ENCODE measurements around the gene ITIH2.
"Not testable (repeated sequence)": the region's sequence is repeated elsewhere in the genome, so short reads cannot be mapped to it uniquely, and the experiment has no call there.

The ITIH2 gene

DNA sequence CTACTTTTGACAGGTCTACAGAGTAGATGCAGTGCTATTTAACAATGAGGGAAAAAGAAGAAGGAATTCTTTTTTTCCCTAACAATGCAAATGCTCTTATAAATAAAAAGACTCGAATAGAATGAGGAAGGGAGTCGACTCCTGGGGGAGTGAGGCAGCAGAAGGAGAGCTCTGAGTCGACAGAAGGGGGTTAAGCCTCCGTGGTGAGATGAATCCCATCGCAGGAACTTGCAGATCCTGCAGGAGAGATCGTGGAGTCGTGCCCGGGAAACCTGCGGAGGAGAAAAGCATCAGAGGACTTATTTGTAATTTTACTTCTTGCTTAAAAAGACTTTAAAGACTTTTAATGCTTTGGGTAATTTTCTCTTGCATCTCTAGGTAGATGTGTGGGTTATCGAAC lies 17.4 kb downstream of the ITIH2 start:
- TF ChIP-seq, protein P1, sequence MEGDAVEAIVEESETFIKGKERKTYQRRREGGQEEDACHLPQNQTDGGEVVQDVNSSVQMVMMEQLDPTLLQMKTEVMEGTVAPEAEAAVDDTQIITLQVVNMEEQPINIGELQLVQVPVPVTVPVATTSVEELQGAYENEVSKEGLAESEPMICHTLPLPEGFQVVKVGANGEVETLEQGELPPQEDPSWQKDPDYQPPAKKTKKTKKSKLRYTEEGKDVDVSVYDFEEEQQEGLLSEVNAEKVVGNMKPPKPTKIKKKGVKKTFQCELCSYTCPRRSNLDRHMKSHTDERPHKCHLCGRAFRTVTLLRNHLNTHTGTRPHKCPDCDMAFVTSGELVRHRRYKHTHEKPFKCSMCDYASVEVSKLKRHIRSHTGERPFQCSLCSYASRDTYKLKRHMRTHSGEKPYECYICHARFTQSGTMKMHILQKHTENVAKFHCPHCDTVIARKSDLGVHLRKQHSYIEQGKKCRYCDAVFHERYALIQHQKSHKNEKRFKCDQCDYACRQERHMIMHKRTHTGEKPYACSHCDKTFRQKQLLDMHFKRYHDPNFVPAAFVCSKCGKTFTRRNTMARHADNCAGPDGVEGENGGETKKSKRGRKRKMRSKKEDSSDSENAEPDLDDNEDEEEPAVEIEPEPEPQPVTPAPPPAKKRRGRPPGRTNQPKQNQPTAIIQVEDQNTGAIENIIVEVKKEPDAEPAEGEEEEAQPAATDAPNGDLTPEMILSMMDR (IDR thresholded peaks at IDR 0.05; ENCODE audit: low read depth, low read length, missing control alignments) = no peak
- no peaks in the 10 kb centered on the region for H3K36me3 ChIP-seq (replicated peaks)
- no peak overlapping the region for H3K27ac ChIP-seq
- H3K27me3 ChIP-seq (replicated peaks) = no peaks in the 10 kb centered on the region
- DNase-seq = no peak
- H3K4me3 ChIP-seq (ENCODE audit: low read depth, low read length) = no peak overlapping the region
- in situ Hi-C loops (cut with HindIII; ENCODE audit: low pct_ligation_motif_present, low sequenced_read_pairs) = no loop called here

DNA sequence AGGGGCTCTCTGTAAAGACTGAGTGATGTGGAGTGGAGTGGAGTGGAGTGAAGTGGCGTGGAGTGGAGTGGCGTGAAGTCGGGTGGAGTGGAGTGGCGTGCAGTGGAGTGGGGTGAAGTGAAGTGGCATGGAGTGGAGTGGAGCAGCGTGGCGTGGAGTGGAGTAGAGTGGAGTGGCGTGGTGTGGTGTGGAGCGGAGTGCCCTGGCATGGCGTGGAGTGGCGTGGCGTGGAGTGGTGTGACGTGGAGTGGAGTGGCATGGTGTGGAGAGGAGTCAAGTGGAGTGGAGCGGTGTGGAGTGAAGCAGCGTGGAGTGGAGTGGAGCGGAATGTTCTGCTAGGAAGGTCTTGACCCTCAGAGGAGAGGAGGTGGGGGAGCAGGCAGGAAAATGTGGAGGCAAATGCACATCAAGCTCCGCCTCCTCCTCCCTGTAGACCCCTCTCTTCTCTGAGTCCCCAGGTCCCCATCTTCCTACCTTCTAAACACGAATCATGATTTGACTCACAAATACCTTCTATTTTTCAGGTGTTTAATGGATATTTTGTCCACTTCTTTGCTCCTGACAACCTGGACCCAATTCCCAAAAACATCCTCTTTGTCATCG lies 19.9 kb downstream of the ITIH2 start:
- H3K4me3 ChIP-seq (ENCODE audit: low read depth, low read length) = no peak overlapping the region
- no peaks in the 10 kb centered on the region for H3K36me3 ChIP-seq (replicated peaks)
- H3K27ac ChIP-seq = no peak overlapping the region
- in situ Hi-C loops (cut with HindIII; ENCODE audit: low pct_ligation_motif_present, low sequenced_read_pairs) = no loop called here
- TF ChIP-seq, protein P1 (IDR thresholded peaks at IDR 0.05; ENCODE audit: low read depth, low read length, missing control alignments) = no peak
- DNase-seq = no peak
- no peaks in the 10 kb centered on the region for H3K27me3 ChIP-seq (replicated peaks)

DNA sequence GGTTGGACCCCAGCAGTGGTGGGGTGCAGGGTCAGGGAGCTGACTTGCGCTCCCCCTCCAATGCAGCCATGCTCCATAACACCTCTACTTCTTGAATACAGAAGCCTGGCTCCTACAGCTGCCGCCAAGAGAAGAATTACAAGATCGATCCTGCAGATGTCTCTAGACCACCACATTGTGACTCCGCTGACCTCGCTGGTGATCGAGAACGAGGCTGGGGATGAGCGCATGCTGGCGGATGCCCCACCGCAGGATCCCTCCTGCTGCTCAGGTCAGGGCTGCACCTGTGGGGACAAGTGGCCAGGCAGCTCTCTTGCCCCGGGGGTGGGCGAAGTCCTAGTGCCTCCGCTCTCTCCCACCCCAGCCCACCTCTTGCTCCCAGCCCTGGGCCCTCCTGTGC lies 31.7 kb downstream of the ITIH2 start:
- no peak for DNase-seq
- TF ChIP-seq, protein P1 (IDR thresholded peaks at IDR 0.05; ENCODE audit: low read depth, low read length, missing control alignments) = no peak
- in situ Hi-C loops (cut with HindIII; ENCODE audit: low pct_ligation_motif_present, low sequenced_read_pairs) = no loop called here
- no peak overlapping the region for H3K27ac ChIP-seq
- H3K36me3 ChIP-seq (replicated peaks) = no peaks in the 10 kb centered on the region
- H3K4me3 ChIP-seq (ENCODE audit: low read depth, low read length) = no peak overlapping the region
- H3K27me3 ChIP-seq (replicated peaks) = no peaks in the 10 kb centered on the region

DNA sequence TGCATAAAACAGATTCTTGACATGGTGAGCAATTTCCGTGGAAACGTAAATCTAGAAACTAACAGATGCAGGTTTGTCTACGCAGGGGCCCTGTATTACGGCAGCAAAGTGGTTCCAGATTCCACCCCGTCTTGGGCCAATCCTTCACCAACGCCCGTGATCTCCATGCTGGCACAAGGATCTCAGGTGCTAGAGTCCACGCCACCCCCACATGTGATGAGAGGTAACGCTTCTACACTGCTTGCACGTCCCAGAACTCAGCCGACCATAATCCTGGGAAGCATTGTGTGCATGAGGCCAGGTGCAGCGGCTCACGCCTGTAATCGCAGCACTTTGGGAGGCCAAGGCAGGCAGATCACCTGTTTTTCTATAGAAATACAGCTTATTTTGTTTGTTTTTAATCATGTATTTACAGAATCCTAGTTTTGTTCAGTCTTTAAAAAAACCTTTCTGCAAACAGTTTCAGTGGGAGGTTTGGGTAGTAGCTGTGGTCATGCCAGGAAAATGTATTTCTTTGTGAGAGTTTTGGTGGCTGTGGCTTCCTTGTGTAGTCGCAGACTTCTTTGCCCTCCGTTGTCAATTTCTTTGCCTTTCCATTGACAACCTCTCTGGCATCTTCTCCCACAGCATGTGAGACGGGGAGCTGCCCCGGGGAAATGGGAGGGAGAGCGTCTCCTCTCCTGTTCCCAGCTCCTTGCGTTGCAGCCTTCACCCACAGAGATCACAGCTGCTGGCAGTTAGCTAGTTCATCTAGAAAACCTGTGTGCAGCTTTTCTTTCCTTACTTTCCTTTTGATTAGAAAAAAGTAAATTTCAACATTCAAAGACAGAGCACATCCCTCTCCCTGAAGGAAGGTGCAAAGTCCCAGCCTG lies 35.7 kb downstream of the ITIH2 start:
- H3K27me3 ChIP-seq (replicated peaks) = no peaks in the 10 kb centered on the region
- TF ChIP-seq, protein P1 (IDR thresholded peaks at IDR 0.05; ENCODE audit: low read depth, low read length, missing control alignments) = no peak
- no peaks in the 10 kb centered on the region for H3K36me3 ChIP-seq (replicated peaks)
- H3K27ac ChIP-seq = no peak overlapping the region
- no peak overlapping the region for H3K4me3 ChIP-seq (ENCODE audit: low read depth, low read length)
- in situ Hi-C loops (cut with HindIII; ENCODE audit: low pct_ligation_motif_present, low sequenced_read_pairs) = no loop called here
- no peak for DNase-seq

DNA sequence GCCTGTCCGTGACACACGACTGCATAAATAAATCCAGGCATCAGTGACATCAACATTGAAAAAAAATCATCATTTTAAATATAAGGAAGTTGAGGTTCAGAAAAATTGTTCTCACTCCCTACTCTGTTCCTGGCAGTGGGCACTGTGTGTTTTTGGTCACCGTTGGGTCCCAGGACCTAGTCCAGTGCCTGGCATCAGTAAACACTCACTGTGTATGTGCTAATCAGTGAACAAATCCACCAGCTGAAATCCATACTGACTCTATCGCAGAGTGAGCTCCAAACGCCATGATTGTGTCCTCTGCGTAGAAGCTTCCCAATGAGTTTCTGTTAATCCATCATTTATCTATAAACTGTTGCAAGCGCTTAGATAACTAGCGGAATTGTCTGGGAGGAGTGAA lies 41.2 kb downstream of the ITIH2 start:
- H3K4me3 ChIP-seq (ENCODE audit: low read depth, low read length) = no peak overlapping the region
- in situ Hi-C loops (cut with HindIII; ENCODE audit: low pct_ligation_motif_present, low sequenced_read_pairs) = no loop called here
- no peak overlapping the region for H3K27ac ChIP-seq
- DNase-seq = no peak
- H3K36me3 ChIP-seq (replicated peaks) = no peaks in the 10 kb centered on the region
- no peaks in the 10 kb centered on the region for H3K27me3 ChIP-seq (replicated peaks)
- TF ChIP-seq, protein P1 (IDR thresholded peaks at IDR 0.05; ENCODE audit: low read depth, low read length, missing control alignments) = no peak

DNA sequence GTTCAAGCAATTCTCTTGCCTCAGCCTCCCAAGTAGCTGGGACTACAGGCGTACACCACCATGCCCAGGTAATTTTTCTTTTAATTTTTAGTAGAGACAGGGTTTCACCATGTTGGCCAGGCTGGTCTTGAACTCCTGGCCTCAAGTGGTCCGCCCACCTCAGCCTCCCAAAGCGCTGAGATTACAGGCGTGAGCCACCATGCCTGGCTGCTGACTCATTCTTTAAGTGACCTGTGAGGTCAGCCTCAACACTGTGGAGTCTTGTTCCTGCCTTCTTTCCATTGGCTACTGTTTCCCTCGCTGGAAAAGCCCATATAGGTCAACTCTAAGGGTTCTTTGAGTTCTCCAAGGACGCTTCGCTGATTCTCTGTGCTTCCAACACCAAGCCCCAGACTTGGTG lies 45.5 kb downstream of the ITIH2 start:
- H3K4me3 ChIP-seq (ENCODE audit: low read depth, low read length); in situ Hi-C loops (cut with HindIII; ENCODE audit: low pct_ligation_motif_present, low sequenced_read_pairs); H3K27me3 ChIP-seq (replicated peaks); H3K27ac ChIP-seq: not testable (repeated sequence)
- peak; percentile 18 for DNase-seq
- peaks cover 16% of the 10 kb centered on the region for H3K36me3 ChIP-seq (replicated peaks)
